Activated naive CD4-positive, alpha-beta T cell treated with anti-CD3 and anti-CD28 coated beads, Interleukin-2, amount 50 U/mL, for 24 hours (primary cell): Measurements from ENCODE around the gene CRB1.
"Not testable (repeated sequence)": the region's sequence is repeated elsewhere in the genome, so short reads cannot be mapped to it uniquely, and the experiment has no call there.

Source experiments
- H3K27ac Mint-ChIP-seq: one replicate; pipeline ENCODE4 v1.8.0; 2021; ENCODE audit warnings: mild to moderate bottlenecking, mixed read lengths
- H3K27me3 Mint-ChIP-seq: one replicate; pipeline ENCODE4 v1.8.0; 2021; ENCODE audit warnings: mixed read lengths
- H3K36me3 Mint-ChIP-seq: one replicate; pipeline ENCODE4 v1.8.0; 2021; ENCODE audit warnings: mixed read lengths
- H3K4me1 Mint-ChIP-seq: one replicate; pipeline ENCODE4 v1.8.0; 2021; ENCODE audit warnings: mixed read lengths
- H3K4me3 Mint-ChIP-seq: one replicate; pipeline ENCODE4 v1.8.0; 2021; ENCODE audit warnings: mild to moderate bottlenecking, mixed read lengths
- H3K9me3 Mint-ChIP-seq: one replicate; pipeline ENCODE4 v1.8.0; 2021; ENCODE audit warnings: mixed read lengths

Gene CRB1

DNA sequence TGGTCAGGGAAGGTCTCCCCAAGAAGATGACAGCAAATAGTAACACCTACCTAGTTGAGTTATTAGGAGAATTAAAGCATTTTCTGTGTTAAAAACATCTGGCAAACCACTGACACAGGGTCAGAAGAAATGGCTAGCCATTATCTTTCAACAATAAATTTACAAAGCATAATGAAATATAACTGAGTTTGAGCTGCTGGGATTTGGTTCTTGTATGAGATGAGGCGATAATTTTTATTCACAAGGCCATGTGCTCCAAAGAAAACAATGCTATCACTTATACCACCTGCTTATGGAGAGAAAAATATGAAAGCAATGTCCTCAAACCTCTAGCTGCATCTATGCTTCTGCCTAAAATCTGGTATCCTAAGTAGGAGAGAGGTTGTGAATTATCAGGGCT is 202.3 kb downstream of the CRB1 start:
- Mint-ChIP-seq H3K36me3 (no peaks in the 10 kb centered on the region), H3K4me1 (peaks cover 3% of the 10 kb centered on the region), H3K4me3 (no peak overlapping the region), H3K27ac (no peak overlapping the region), H3K9me3 (no peaks in the 10 kb centered on the region), H3K27me3 (no peaks in the 10 kb centered on the region)

DNA sequence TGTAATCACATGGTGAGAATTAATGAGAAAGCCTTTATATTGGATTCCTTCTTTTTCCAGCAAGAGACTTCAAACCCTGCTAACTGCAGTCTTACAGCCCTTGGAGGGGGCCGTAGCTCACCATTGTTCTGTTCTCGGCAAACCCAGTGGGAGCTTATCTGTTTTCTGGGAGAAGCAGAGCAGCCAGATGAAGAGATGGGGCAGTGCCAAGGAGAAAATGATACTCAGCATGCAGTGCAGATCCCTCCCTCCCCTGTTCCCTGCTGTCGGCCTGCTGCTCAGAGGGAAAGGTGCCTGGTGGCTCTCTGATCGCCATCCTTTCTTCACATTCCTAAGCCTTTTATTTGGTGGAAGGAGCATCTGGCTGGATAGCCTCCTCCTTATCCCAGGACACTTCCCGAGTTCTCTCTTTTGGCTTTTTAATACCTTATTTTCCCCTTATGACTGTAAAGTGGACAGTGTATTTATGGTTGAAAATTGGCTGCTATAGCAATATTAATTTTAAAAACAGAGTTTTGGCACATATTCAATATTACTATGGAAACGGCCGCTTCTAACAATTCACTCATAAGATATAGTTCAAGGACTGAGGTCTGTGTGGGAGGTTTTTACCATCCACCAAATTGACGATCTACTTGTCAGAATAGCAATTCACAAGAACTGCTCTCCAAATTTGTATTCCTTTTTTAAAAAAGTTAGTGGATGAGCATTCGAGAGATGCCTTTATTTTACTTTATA is 203.4 kb downstream of the CRB1 start:
- Mint-ChIP-seq H3K27ac (no peak overlapping the region), H3K4me1 (peaks cover 3% of the 10 kb centered on the region), H3K36me3 (no peaks in the 10 kb centered on the region), H3K4me3 (no peak overlapping the region), H3K27me3 (no peaks in the 10 kb centered on the region), H3K9me3 (no peaks in the 10 kb centered on the region)

DNA sequence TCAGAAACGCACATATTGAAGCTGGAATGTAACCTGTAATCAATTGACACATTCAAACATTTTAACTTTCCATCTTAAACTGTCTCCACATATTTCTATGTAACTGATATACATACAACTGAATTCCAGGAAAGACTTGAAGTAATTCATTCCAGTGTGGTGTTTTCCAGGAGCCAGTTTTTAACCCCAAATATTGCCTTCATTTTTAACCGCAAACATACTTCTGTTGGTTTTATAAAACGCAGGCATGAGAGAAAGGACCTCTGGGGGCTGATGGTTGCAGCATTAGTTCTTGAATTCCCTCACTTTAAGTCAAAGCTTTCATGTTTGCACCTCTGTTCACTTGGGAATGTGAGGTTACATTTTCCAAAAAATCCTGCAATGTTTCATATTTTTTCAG is 204.1 kb downstream of the CRB1 start:
- Mint-ChIP-seq H3K27ac (no peak overlapping the region), H3K36me3 (no peaks in the 10 kb centered on the region), H3K9me3 (no peaks in the 10 kb centered on the region), H3K27me3 (no peaks in the 10 kb centered on the region), H3K4me1 (peaks cover 3% of the 10 kb centered on the region), H3K4me3 (no peak overlapping the region)

DNA sequence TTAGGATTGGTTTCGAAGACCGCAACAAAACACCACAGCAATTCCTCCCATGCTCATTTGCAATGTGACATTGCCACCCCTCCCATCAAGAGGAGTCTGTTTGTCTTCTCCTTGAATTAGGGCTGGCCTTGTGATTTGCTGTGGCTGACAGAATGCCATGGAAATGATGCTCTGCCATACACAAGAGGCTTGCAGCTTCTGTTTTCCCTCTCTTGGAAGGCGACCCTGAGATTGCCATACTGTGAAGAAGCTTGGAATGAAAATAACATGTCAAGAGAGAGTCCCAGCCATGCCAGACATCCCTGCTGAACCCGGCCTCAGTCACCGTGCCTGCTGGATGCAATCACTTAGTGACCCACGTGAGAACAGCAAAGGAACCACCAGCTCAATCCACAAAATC is 212.4 kb downstream of the CRB1 start:
- no peaks in the 10 kb centered on the region for H3K27me3 Mint-ChIP-seq
- H3K9me3 Mint-ChIP-seq: no peaks in the 10 kb centered on the region
- H3K4me1 Mint-ChIP-seq: peaks cover 18% of the 10 kb centered on the region
- H3K36me3 Mint-ChIP-seq: no peaks in the 10 kb centered on the region
- no peak overlapping the region for H3K4me3 Mint-ChIP-seq
- H3K27ac Mint-ChIP-seq: no peak overlapping the region

- Mint-ChIP-seq H3K9me3 (no peaks in the 10 kb centered on the region), H3K27ac (no peak overlapping the region), H3K4me3 (no peak overlapping the region), H3K27me3 (no peaks in the 10 kb centered on the region), H3K36me3 (no peaks in the 10 kb centered on the region), H3K4me1 (peaks cover 18% of the 10 kb centered on the region)
Measured at GRCh38 chr1:197481101-197481500, 213.0 kb downstream of the CRB1 start.

- Mint-ChIP-seq H3K36me3 (no peaks in the 10 kb centered on the region), H3K27me3 (no peaks in the 10 kb centered on the region), H3K9me3 (no peaks in the 10 kb centered on the region), H3K4me3 (no peak overlapping the region), H3K4me1 (peaks cover 14% of the 10 kb centered on the region), H3K27ac (no peak overlapping the region)
Measured at GRCh38 chr1:197485790-197486189, 217.7 kb downstream of the CRB1 start.

GRCh38 chr1:197486946-197487345 is 218.9 kb downstream of the CRB1 start:
- no peaks in the 10 kb centered on the region for H3K27me3 Mint-ChIP-seq
- H3K9me3 Mint-ChIP-seq: no peaks in the 10 kb centered on the region
- H3K4me1 Mint-ChIP-seq: peaks cover 2% of the 10 kb centered on the region
- no peak overlapping the region for H3K27ac Mint-ChIP-seq
- H3K36me3 Mint-ChIP-seq: no peaks in the 10 kb centered on the region
- no peak overlapping the region for H3K4me3 Mint-ChIP-seq

GRCh38 chr1:197491505-197491904 is 223.5 kb downstream of the CRB1 start:
- not testable (repeated sequence) for H3K9me3 Mint-ChIP-seq, H3K4me1 Mint-ChIP-seq

DNA sequence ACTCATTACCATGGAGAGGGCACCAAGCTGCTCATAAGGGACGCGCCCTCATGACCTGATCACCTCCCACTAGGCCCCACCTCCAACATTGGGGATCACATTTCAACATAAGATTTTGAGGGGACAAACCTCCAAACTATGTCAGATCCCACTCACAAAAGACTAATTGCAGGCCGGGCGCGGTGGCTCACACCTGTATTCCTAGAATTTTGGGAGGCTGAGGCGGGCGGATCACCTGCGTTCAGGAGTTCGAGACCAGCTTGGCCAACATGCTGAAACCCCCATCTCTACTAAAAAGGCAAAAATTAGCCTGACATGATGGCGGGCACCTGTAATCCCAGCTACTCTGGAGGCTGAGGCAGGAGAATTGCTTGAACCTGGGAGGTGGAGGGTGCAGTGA is 228.7 kb downstream of the CRB1 start:
- Mint-ChIP-seq H3K9me3 (no peaks in the 10 kb centered on the region), H3K4me1 (no peaks in the 10 kb centered on the region), H3K27ac (no peak overlapping the region), H3K27me3 (peaks cover 3% of the 10 kb centered on the region), H3K4me3 (no peak overlapping the region), H3K36me3 (no peaks in the 10 kb centered on the region)

More at GRCh38 chr1:197491505-197491904, 223.5 kb downstream of the CRB1 start:
- H3K4me3 Mint-ChIP-seq, H3K27me3 Mint-ChIP-seq, H3K36me3 Mint-ChIP-seq, H3K27ac Mint-ChIP-seq: not testable (repeated sequence)

GRCh38 chr1:197510691-197511378 is 242.8 kb downstream of the CRB1 start:
- no peaks in the 10 kb centered on the region for H3K4me1 Mint-ChIP-seq
- H3K36me3 Mint-ChIP-seq: peaks cover 4% of the 10 kb centered on the region
- no peak overlapping the region for H3K4me3 Mint-ChIP-seq
- no peak overlapping the region for H3K27ac Mint-ChIP-seq
- H3K27me3 Mint-ChIP-seq: no peaks in the 10 kb centered on the region
- H3K9me3 Mint-ChIP-seq: no peaks in the 10 kb centered on the region

DNA sequence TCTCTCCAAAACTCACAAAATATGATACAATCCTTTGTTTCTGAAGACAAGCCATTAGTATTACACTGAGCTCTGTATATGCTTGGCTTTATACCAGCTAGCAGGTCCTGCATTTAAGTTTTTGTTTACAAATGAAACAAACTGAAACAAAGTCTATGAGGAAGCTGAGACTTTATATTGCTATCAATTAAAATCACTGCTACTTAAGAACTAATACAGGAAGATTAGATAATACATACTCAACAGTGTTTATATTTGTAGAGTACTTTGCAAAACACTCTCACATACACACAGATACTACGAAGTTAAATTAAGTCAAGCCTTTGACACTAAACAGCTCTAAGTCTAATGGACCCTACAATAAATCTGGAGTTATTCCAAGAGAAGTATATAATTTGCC is 247.4 kb downstream of the CRB1 start:
- Mint-ChIP-seq H3K27ac (no peak overlapping the region), H3K27me3 (no peaks in the 10 kb centered on the region), H3K9me3 (no peaks in the 10 kb centered on the region), H3K4me1 (no peaks in the 10 kb centered on the region), H3K4me3 (no peak overlapping the region), H3K36me3 (peaks cover 5% of the 10 kb centered on the region)

DNA sequence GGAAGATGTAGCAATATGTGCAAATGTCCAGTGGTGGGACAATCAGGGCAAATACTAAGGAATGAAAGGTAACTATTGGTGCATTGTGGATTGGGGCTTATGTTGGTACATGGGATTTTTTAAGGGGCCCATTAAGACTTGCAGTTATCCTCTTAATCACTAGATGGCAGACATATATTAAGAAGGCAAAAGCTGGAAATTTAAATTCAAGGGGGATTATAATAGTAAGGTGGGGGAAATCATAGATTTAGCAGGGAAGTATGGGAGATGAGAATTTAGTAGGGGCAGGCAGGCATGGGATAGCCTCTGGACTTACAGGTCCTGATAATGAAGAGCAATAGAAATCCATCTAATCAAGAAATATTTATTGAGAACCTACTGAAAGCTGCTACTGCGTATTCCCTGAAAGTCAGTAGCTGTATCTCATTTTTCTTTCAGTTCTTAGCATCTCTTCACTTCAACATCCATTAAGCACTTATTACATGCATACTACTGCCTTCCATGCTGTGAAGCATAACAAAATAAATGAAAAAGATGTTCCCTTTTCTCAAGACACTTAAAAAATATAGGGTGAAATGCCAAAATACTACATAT is 251.8 kb downstream of the CRB1 start:
- Mint-ChIP-seq H3K27ac (no peak overlapping the region), H3K27me3 (no peaks in the 10 kb centered on the region), H3K4me3 (no peak overlapping the region), H3K36me3 (peaks cover 1% of the 10 kb centered on the region), H3K9me3 (no peaks in the 10 kb centered on the region), H3K4me1 (peaks cover 7% of the 10 kb centered on the region)

- no peaks in the 10 kb centered on the region for H3K9me3 Mint-ChIP-seq
- peaks cover 1% of the 10 kb centered on the region for H3K36me3 Mint-ChIP-seq
- no peak overlapping the region for H3K4me3 Mint-ChIP-seq
- H3K27ac Mint-ChIP-seq: no peak overlapping the region
- H3K27me3 Mint-ChIP-seq: no peaks in the 10 kb centered on the region
- H3K4me1 Mint-ChIP-seq: peaks cover 7% of the 10 kb centered on the region
Measured at GRCh38 chr1:197521118-197521739, 253.2 kb downstream of the CRB1 start.

- Mint-ChIP-seq H3K27me3 (no peaks in the 10 kb centered on the region), H3K27ac (no peak overlapping the region), H3K9me3 (no peaks in the 10 kb centered on the region), H3K4me3 (no peak overlapping the region), H3K4me1 (no peaks in the 10 kb centered on the region), H3K36me3 (no peaks in the 10 kb centered on the region)
Measured at GRCh38 chr1:197526736-197527371, 258.8 kb downstream of the CRB1 start.
